ENCODE measurements around the gene BTBD1.
"Not testable (repeated sequence)": the region's sequence is repeated elsewhere in the genome, so short reads cannot be mapped to it uniquely, and the experiment has no call there.

The BTBD1 gene

DNA sequence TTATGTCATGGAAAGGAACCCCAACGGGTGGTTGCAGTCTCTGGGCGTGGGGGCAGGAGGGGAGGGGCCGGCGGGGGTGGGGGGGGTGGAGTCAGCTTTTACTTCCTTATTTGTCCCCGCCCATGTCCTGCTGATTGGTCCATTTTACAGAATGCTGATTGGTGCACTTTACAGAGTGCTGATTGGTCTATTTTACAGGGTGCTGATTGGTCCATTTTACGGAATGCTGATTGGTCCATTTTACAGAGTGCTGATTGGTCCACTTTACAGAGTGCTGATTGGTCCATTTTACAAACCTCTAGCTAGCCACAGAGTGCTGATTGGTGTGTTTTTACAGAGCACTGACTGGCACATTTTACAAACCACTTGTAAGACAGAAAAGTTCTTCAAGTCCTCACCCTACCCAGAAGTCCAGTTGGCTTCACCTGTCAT, 2.2 kb upstream of the BTBD1 start:
- not testable (repeated sequence) for H3K27ac ChIP-seq (ENCODE audit: low read length); H3K4me1 ChIP-seq (ENCODE audit: control insufficient read depth in 1 of 2, insufficient read depth in 2 of 2, low read length in 2 of 2); H3K4me3 ChIP-seq (ENCODE audit: low read depth in 1 of 2, low read length in 2 of 2); H3K27me3 ChIP-seq (ENCODE audit: low read depth, low read length); H3K36me3 ChIP-seq (ENCODE audit: control insufficient read depth in 1 of 2, insufficient read depth in 2 of 2, low read length in 2 of 2); H3K9me3 ChIP-seq (ENCODE audit: control insufficient read depth in 1 of 2, low read length in 2 of 2)

GRCh38 chr15:83068054-83068453, 1.0 kb upstream of the BTBD1 start:
- H3K9me3 ChIP-seq (ENCODE audit: control insufficient read depth in 1 of 2, low read length in 2 of 2), result peaks cover 0 to 3% of the 10 kb centered on the region in 2 donors
- H3K27ac ChIP-seq (ENCODE audit: low read length), result peak overlapping the region; percentile 87
- no peaks in the 10 kb centered on the region for H3K27me3 ChIP-seq (ENCODE audit: low read depth, low read length)
- H3K4me1 ChIP-seq (ENCODE audit: control insufficient read depth in 1 of 2, insufficient read depth in 2 of 2, low read length in 2 of 2), result peaks cover 0 to 21% of the 10 kb centered on the region in 2 donors
- H3K36me3 ChIP-seq (ENCODE audit: control insufficient read depth in 1 of 2, insufficient read depth in 2 of 2, low read length in 2 of 2), result no peaks in the 10 kb centered on the region
- peak overlapping the region in 1 of 2 donors; percentile 87 for H3K4me3 ChIP-seq (ENCODE audit: low read depth in 1 of 2, low read length in 2 of 2)

- Histone ChIP-seq H3K27ac (ENCODE audit: low read length) (peak overlapping the region; percentile 87), H3K4me1 (ENCODE audit: control insufficient read depth in 1 of 2, insufficient read depth in 2 of 2, low read length in 2 of 2) (peaks cover 4 to 25% of the 10 kb centered on the region in 2 donors), H3K36me3 (ENCODE audit: control insufficient read depth in 1 of 2, insufficient read depth in 2 of 2, low read length in 2 of 2) (no peaks in the 10 kb centered on the region), H3K27me3 (ENCODE audit: low read depth, low read length) (no peaks in the 10 kb centered on the region), H3K4me3 (ENCODE audit: low read depth in 1 of 2, low read length in 2 of 2) (peak overlapping the region; percentile 31 to 87), H3K9me3 (ENCODE audit: control insufficient read depth in 1 of 2, low read length in 2 of 2) (peaks cover 0 to 2% of the 10 kb centered on the region in 2 donors)
Measured at GRCh38 chr15:83067638-83067962, 548 bp upstream of the BTBD1 start.

- no peaks in the 10 kb centered on the region for H3K27me3 ChIP-seq (ENCODE audit: low read depth, low read length)
- peak overlapping the region; percentile 87 for H3K27ac ChIP-seq (ENCODE audit: low read length)
- no peaks in the 10 kb centered on the region for H3K36me3 ChIP-seq (ENCODE audit: control insufficient read depth in 1 of 2, insufficient read depth in 2 of 2, low read length in 2 of 2)
- H3K9me3 ChIP-seq (ENCODE audit: control insufficient read depth in 1 of 2, low read length in 2 of 2), result no peaks in the 10 kb centered on the region
- H3K4me3 ChIP-seq (ENCODE audit: low read depth in 1 of 2, low read length in 2 of 2), result peak overlapping the region; percentile 87 to 93
- peaks cover 18 to 39% of the 10 kb centered on the region in 2 donors for H3K4me1 ChIP-seq (ENCODE audit: control insufficient read depth in 1 of 2, insufficient read depth in 2 of 2, low read length in 2 of 2)
Measured at GRCh38 chr15:83066034-83066733, 868 bp downstream of the BTBD1 start.

DNA sequence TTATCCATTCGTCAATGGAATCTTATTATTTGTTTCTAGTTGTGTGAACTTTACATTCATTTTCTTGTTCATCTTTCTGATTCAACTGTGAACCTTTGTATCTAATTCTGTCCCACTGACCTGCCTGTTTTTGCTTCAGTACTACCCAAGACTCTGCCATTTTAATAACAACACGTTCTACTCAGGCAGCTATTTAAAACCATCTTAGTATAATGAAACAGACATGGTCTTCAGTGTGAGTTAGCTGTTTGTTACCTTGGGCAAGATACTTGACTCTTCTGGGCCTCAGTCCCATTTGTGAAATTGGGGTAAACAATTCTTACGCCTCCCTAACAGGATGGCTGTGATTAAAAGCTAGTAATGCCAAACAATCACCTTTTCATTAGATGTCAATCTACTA, 1.6 kb downstream of the BTBD1 start:
- no peaks in the 10 kb centered on the region for H3K9me3 ChIP-seq (ENCODE audit: control insufficient read depth in 1 of 2, low read length in 2 of 2)
- no peaks in the 10 kb centered on the region for H3K36me3 ChIP-seq (ENCODE audit: control insufficient read depth in 1 of 2, insufficient read depth in 2 of 2, low read length in 2 of 2)
- H3K27me3 ChIP-seq (ENCODE audit: low read depth, low read length), result no peaks in the 10 kb centered on the region
- peak overlapping the region; percentile 20 for H3K27ac ChIP-seq (ENCODE audit: low read length)
- peaks cover 21 to 42% of the 10 kb centered on the region in 2 donors for H3K4me1 ChIP-seq (ENCODE audit: control insufficient read depth in 1 of 2, insufficient read depth in 2 of 2, low read length in 2 of 2)
- peak overlapping the region; percentile 87 to 93 for H3K4me3 ChIP-seq (ENCODE audit: low read depth in 1 of 2, low read length in 2 of 2)

DNA sequence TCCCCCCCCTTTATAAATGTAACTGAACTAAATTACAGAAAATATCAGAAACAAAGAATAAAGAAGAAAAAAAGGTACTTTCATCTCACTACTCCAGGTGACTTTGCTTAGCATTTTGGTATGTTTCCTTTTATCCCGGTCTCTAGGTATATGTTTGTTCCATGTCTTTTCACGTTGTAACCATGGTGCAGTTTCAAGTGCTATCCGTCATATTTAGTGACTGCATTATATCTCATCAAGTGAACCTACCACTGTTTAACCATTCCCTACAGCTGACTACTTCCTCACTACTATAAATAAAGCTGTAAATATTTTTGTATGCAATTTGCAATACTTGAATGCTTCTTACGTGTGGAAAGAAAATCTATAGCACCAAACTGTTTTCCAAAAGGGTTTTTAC, 2.2 kb downstream of the BTBD1 start:
- H3K36me3 ChIP-seq (ENCODE audit: control insufficient read depth in 1 of 2, insufficient read depth in 2 of 2, low read length in 2 of 2), result no peaks in the 10 kb centered on the region
- H3K4me1 ChIP-seq (ENCODE audit: control insufficient read depth in 1 of 2, insufficient read depth in 2 of 2, low read length in 2 of 2), result peaks cover 21 to 42% of the 10 kb centered on the region in 2 donors
- H3K27me3 ChIP-seq (ENCODE audit: low read depth, low read length), result no peaks in the 10 kb centered on the region
- peak overlapping the region; percentile 87 to 93 for H3K4me3 ChIP-seq (ENCODE audit: low read depth in 1 of 2, low read length in 2 of 2)
- H3K27ac ChIP-seq (ENCODE audit: low read length), result peak overlapping the region; percentile 20
- no peaks in the 10 kb centered on the region for H3K9me3 ChIP-seq (ENCODE audit: control insufficient read depth in 1 of 2, low read length in 2 of 2)

- no peak overlapping the region for H3K4me3 ChIP-seq (ENCODE audit: low read depth in 1 of 2, low read length in 2 of 2)
- H3K27ac ChIP-seq (ENCODE audit: low read length), result no peak overlapping the region
- H3K36me3 ChIP-seq (ENCODE audit: control insufficient read depth in 1 of 2, insufficient read depth in 2 of 2, low read length in 2 of 2), result no peaks in the 10 kb centered on the region
- peaks cover 21 to 50% of the 10 kb centered on the region in 2 donors for H3K4me1 ChIP-seq (ENCODE audit: control insufficient read depth in 1 of 2, insufficient read depth in 2 of 2, low read length in 2 of 2)
- no peaks in the 10 kb centered on the region for H3K9me3 ChIP-seq (ENCODE audit: control insufficient read depth in 1 of 2, low read length in 2 of 2)
- H3K27me3 ChIP-seq (ENCODE audit: low read depth, low read length), result no peaks in the 10 kb centered on the region
Measured at GRCh38 chr15:83063551-83063950, 3.5 kb downstream of the BTBD1 start.

GRCh38 chr15:83062768-83063180, 4.3 kb downstream of the BTBD1 start:
- no peaks in the 10 kb centered on the region for H3K9me3 ChIP-seq (ENCODE audit: control insufficient read depth in 1 of 2, low read length in 2 of 2)
- H3K27ac ChIP-seq (ENCODE audit: low read length), result no peak overlapping the region
- peak overlapping the region in 1 of 2 donors; percentile 0 for H3K4me3 ChIP-seq (ENCODE audit: low read depth in 1 of 2, low read length in 2 of 2)
- peaks cover 23 to 56% of the 10 kb centered on the region in 2 donors for H3K4me1 ChIP-seq (ENCODE audit: control insufficient read depth in 1 of 2, insufficient read depth in 2 of 2, low read length in 2 of 2)
- no peaks in the 10 kb centered on the region for H3K36me3 ChIP-seq (ENCODE audit: control insufficient read depth in 1 of 2, insufficient read depth in 2 of 2, low read length in 2 of 2)
- H3K27me3 ChIP-seq (ENCODE audit: low read depth, low read length), result no peaks in the 10 kb centered on the region

DNA sequence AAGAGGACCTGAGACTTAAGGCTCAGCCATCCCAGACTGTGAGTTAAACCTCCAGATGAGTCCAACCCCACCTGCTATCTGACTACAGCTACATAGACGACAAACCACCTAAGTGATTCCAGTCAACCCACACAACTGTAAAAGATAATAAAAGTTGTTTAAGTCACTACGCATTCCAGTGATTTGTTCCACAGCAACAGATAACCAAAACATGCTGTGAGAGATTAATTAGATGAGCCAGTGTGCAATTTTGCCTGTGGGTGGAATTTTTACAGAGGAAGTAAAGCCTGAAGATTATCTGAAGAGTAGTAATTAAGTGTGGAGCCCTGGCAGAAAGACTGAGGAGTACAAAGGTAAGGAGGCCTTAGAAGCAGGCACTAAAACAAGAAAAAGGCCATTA, 5.4 kb downstream of the BTBD1 start:
- peaks cover 26 to 66% of the 10 kb centered on the region in 2 donors for H3K4me1 ChIP-seq (ENCODE audit: control insufficient read depth in 1 of 2, insufficient read depth in 2 of 2, low read length in 2 of 2)
- H3K36me3 ChIP-seq (ENCODE audit: control insufficient read depth in 1 of 2, insufficient read depth in 2 of 2, low read length in 2 of 2), result no peaks in the 10 kb centered on the region
- peak overlapping the region; percentile 24 for H3K27ac ChIP-seq (ENCODE audit: low read length)
- peak overlapping the region; percentile 8 to 10 for H3K4me3 ChIP-seq (ENCODE audit: low read depth in 1 of 2, low read length in 2 of 2)
- H3K27me3 ChIP-seq (ENCODE audit: low read depth, low read length), result no peaks in the 10 kb centered on the region
- H3K9me3 ChIP-seq (ENCODE audit: control insufficient read depth in 1 of 2, low read length in 2 of 2), result no peaks in the 10 kb centered on the region

- Histone ChIP-seq H3K36me3 (ENCODE audit: control insufficient read depth in 1 of 2, insufficient read depth in 2 of 2, low read length in 2 of 2) (peaks cover 13 to 14% of the 10 kb centered on the region in 2 donors), H3K27ac (ENCODE audit: low read length) (no peak overlapping the region), H3K4me3 (ENCODE audit: low read depth in 1 of 2, low read length in 2 of 2) (no peak overlapping the region), H3K27me3 (ENCODE audit: low read depth, low read length) (no peaks in the 10 kb centered on the region), H3K9me3 (ENCODE audit: control insufficient read depth in 1 of 2, low read length in 2 of 2) (no peaks in the 10 kb centered on the region), H3K4me1 (ENCODE audit: control insufficient read depth in 1 of 2, insufficient read depth in 2 of 2, low read length in 2 of 2) (peaks cover 24 to 44% of the 10 kb centered on the region in 2 donors)
Measured at GRCh38 chr15:83057696-83058376, 9.2 kb downstream of the BTBD1 start.

- Histone ChIP-seq H3K4me3 (ENCODE audit: low read depth in 1 of 2, low read length in 2 of 2) (no peak overlapping the region), H3K4me1 (ENCODE audit: control insufficient read depth in 1 of 2, insufficient read depth in 2 of 2, low read length in 2 of 2) (peaks cover 16 to 36% of the 10 kb centered on the region in 2 donors), H3K36me3 (ENCODE audit: control insufficient read depth in 1 of 2, insufficient read depth in 2 of 2, low read length in 2 of 2) (peaks cover 13 to 14% of the 10 kb centered on the region in 2 donors), H3K27me3 (ENCODE audit: low read depth, low read length) (no peaks in the 10 kb centered on the region), H3K27ac (ENCODE audit: low read length) (no peak overlapping the region), H3K9me3 (ENCODE audit: control insufficient read depth in 1 of 2, low read length in 2 of 2) (no peaks in the 10 kb centered on the region)
Measured at GRCh38 chr15:83057002-83057401, 10.1 kb downstream of the BTBD1 start.
